ENCODE measurements around the gene NUCKS1. TPM values are rescaled to one million over a fixed set of nuclear protein-coding genes. Genes with fewer than 3 reads are reported as not detected.

NUCKS1 gene
- total and polyA plus RNA-seq, 2 of the 13 experiments (the other 11 are each of a cell fraction or from before 2014, with no cell fraction given) = 35.5 to 117 TPM

DNA sequence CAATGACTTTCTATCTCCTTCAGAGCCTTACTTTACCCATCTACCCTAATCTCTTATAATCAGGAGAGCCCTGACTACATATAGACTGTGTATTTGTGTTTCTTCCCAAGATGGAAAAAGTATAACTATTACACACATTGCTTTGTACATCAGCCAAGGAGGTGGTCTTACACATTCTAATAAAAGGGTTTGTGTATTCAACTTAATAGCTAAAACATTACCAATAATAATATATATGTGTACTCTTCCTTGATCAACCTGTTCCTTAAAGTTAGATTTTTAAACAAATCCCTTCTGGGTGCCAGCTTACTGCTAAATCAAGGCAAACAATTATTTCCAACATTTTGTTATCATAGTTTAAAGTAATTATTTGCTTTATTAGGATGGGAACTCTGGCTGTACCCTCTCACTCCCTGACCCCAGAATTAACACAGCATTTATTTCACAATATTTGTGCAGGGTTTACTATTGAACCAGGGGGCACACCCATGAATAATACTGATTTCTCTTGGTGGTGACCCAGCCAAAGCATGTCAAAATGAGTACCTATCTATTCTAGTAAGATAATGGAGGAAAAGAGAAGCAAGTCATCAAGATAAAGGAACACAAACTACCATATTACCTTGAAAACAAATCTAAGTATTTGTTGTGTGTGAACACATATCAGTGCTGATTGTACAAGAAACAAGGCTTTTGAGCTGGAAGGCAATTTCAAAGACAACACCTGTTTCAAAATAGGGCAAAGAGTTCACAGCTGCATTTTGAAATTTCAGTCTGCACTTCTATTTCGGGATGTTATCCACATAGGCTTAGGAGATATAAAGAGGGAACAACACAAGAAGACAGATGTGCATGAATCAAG, 39.5 kb downstream of the NUCKS1 start (continued):
- no peak for TF ChIP-seq MXI1 (IDR thresholded peaks at IDR 0.05; ENCODE audit: borderline replicate concordance, low read depth, low read length)
- TF ChIP-seq, protein P1, sequence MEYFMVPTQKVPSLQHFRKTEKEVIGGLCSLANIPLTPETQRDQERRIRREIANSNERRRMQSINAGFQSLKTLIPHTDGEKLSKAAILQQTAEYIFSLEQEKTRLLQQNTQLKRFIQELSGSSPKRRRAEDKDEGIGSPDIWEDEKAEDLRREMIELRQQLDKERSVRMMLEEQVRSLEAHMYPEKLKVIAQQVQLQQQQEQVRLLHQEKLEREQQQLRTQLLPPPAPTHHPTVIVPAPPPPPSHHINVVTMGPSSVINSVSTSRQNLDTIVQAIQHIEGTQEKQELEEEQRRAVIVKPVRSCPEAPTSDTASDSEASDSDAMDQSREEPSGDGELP (IDR thresholded peaks at IDR 0.05; ENCODE audit: borderline replicate concordance, low read depth) = no peak
- no peak for TF ChIP-seq ZSCAN21 (CRISPR knock-in tag; IDR thresholded peaks at IDR 0.05; ENCODE audit: borderline replicate concordance)
- no peak for TF ChIP-seq REL (CRISPR knock-in tag; conservative IDR thresholded peaks at IDR 0.05)
- TF ChIP-seq EED (CRISPR knock-in tag; IDR thresholded peaks at IDR 0.05) = no peak
- no peak for TF ChIP-seq ARNT2 (CRISPR knock-in tag; IDR thresholded peaks at IDR 0.05; ENCODE audit: low read depth)
- no peak for TF ChIP-seq FOSL2 (CRISPR knock-in tag; IDR thresholded peaks at IDR 0.05)
- TF ChIP-seq ZFYVE20 (CRISPR knock-in tag; IDR thresholded peaks at IDR 0.05; ENCODE audit: borderline replicate concordance, low read depth) = no peak
- TF ChIP-seq ETV6 (CRISPR knock-in tag; conservative IDR thresholded peaks at IDR 0.05) = no peak
- TF ChIP-seq JARID2 (CRISPR knock-in tag; IDR thresholded peaks at IDR 0.05; ENCODE audit: insufficient replicate concordance) = no peak
- TF ChIP-seq ZNF75D (CRISPR knock-in tag; IDR thresholded peaks at IDR 0.05; ENCODE audit: borderline replicate concordance) = no peak
- peak; percentile 21; the same call in 1 of the 2 replicates for TF ChIP-seq FOXA3 (CRISPR knock-in tag; IDR thresholded peaks at IDR 0.05)
- TF ChIP-seq FLYWCH1 (CRISPR knock-in tag; IDR thresholded peaks at IDR 0.05) = no peak
- no peak for TF ChIP-seq HOXD1 (CRISPR knock-in tag; IDR thresholded peaks at IDR 0.05)
- no peak for TF ChIP-seq ELF1 (CRISPR knock-in tag; IDR thresholded peaks at IDR 0.05)
- TF ChIP-seq TIGD3 (CRISPR knock-in tag; IDR thresholded peaks at IDR 0.05; ENCODE audit: borderline replicate concordance) = no peak
- TF ChIP-seq ZFP36L2 (CRISPR knock-in tag; IDR thresholded peaks at IDR 0.05) = no peak
- no peak for TF ChIP-seq PHB2 (IDR thresholded peaks at IDR 0.05; ENCODE audit: partially characterized antibody)
- TF ChIP-seq, protein P2, sequence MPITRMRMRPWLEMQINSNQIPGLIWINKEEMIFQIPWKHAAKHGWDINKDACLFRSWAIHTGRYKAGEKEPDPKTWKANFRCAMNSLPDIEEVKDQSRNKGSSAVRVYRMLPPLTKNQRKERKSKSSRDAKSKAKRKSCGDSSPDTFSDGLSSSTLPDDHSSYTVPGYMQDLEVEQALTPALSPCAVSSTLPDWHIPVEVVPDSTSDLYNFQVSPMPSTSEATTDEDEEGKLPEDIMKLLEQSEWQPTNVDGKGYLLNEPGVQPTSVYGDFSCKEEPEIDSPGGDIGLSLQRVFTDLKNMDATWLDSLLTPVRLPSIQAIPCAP (CRISPR knock-in tag; IDR thresholded peaks at IDR 0.05; ENCODE audit: low read depth) = no peak
- no peak for TF ChIP-seq ZNF44 (CRISPR knock-in tag; IDR thresholded peaks at IDR 0.05)
- no peak for TF ChIP-seq ZEB1 (IDR thresholded peaks at IDR 0.05; ENCODE audit: insufficient replicate concordance, low read depth)
- TF ChIP-seq, protein P3, sequence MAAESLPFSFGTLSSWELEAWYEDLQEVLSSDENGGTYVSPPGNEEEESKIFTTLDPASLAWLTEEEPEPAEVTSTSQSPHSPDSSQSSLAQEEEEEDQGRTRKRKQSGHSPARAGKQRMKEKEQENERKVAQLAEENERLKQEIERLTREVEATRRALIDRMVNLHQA (CRISPR knock-in tag; IDR thresholded peaks at IDR 0.05) = no peak
- TF ChIP-seq CENPX (CRISPR knock-in tag; IDR thresholded peaks at IDR 0.05) = no peak
- TF ChIP-seq GATAD1 (CRISPR knock-in tag; IDR thresholded peaks at IDR 0.05) = no peak
- TF ChIP-seq MAZ (IDR thresholded peaks at IDR 0.05; ENCODE audit: borderline replicate concordance, low read depth, low read length) = no peak
- peak; percentile 61; the same call in 1 of the 2 replicates for TF ChIP-seq MAZ (CRISPR knock-in tag; IDR thresholded peaks at IDR 0.05; ENCODE audit: low read depth)
- TF ChIP-seq CEBPB (IDR thresholded peaks at IDR 0.05; ENCODE audit: borderline replicate concordance, low read depth, low read length) = peak; percentile 46; the same call in 1 of the 2 replicates
- no peak for TF ChIP-seq NPAS2 (CRISPR knock-in tag; IDR thresholded peaks at IDR 0.05; ENCODE audit: borderline replicate concordance)
- no peak for TF ChIP-seq SMC3 (IDR thresholded peaks at IDR 0.05; ENCODE audit: low read length)

All from HepG2 (cell line).